Prostate gland (tissue), 2 donors: ENCODE measurements around the gene CES3. TPM values are rescaled to one million over a fixed set of nuclear protein-coding genes. Genes with fewer than 3 reads are reported as not detected.
A peak's percentile ranks its signal among the peaks of the same experiment; 100 is the strongest.

ENCODE experiments used
- DNase-seq: peaks from one replicate; pipeline ENCODE4 v3.0.0-alpha.2; 2019; ENCODE audit warnings: low spot score
- H3K27ac ChIP-seq, 2 donors: fragments of 200-600 bp; sonication (generic); 2 replicates each; pipeline ENCODE4 v1.5.1; 2017 to 2019
- H3K27me3 ChIP-seq: fragments of 200-600 bp; sonication (generic); replicated peaks from 2 replicates; pipeline ENCODE4 v1.5.1; 2019; ENCODE audit not compliant: insufficient read depth
- H3K36me3 ChIP-seq, 2 donors: fragments of 200-600 bp; sonication (generic); 1 replicate in 1 of 2; 2 replicates in 1 of 2; pipeline versions ENCODE4 v1.5.1 to v1.8.1; 2017 to 2019
- H3K4me1 ChIP-seq: fragments of 200-600 bp; sonication (generic); replicated peaks from 2 replicates; pipeline ENCODE4 v1.5.1; 2019
- H3K4me3 ChIP-seq, 2 donors: fragments of 200-600 bp; sonication (generic); 2 replicates each; pipeline ENCODE4 v1.5.1; 2017 to 2019
- H3K9me3 ChIP-seq: fragments of 200-600 bp; sonication (generic); 2 replicates; pipeline ENCODE4 v1.5.1; 2017
- POLR2A ChIP-seq: fragments of 450-650 bp; IDR thresholded peaks from one replicate; pipeline ENCODE4 v1.6.1; 2016; ENCODE audit warnings: antibody characterized with exemption, mild to moderate bottlenecking
- POLR2AphosphoS5 ChIP-seq: sonication (generic); formaldehyde crosslinking; IDR thresholded peaks from one replicate; pipeline ENCODE4 v1.6.1; 2017; ENCODE audit warnings: antibody characterized with exemption
- WGBS: methylation state at CpG from one replicate; pipeline ENCODE4 v1.1.5; 2018; 5-methylcytosine and 5-hydroxymethylcytosine counted together
- intact Hi-C: fragments of 100-400 bp; cut with DNase I; formaldehyde crosslinking; loops from one replicate; pipeline ENCODE4 v1.14.2; 2022
- total RNA-seq, 2 donors: library from RNA; depleted of rRNA; stranded (reverse); fragments of >200 nt; gene quantifications; one replicate each; pipeline ENCODE4 v1.1.0, GENCODE V29; 2016
- TF ChIP-seq, protein P1 (sequence below), 4 experiments: fragments of 200-600 bp in 2 of 4; fragments of 450-650 bp in 2 of 4; sonication (generic) in 2 of 4; IDR thresholded peaks; 1 replicate in 3 of 4; 2 replicates in 1 of 4; pipeline ENCODE4 v1.5.1; 2016 to 2019; ENCODE audit warnings: antibody characterized with exemption in 4 of 4, mild to moderate bottlenecking in 2 of 4, moderate library complexity in 2 of 4

Gene CES3
- total RNA-seq, 2 donors from 2014 or later, result 0.36 to 0.80 TPM

DNA sequence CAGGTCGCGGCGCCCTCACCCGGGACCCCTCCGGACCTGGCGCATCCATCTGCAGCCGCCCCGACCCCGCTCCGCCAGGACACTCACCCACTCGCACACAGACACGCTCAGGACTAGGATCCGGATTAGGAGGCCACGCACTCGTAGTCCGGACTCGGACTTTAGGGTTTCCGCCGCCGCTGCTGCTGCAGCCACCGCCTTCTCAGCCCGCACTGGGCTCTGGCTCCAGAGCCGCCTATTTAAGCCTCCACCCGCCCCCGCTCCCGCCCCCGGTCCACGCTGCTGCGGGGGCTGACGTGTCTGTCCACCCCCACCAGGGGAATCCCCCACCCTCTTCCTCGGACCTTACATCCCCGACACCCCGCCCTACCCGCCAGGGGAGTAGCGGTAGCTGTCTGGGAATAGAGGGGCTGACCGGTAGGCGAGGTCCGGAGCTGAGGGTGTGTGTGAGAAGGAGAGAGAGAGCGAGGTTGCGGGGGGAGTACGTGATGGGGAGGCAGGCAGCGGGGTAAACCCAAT lies 35.7 kb upstream of the CES3 start, which contains the start of gene RRAD:
TSS of gene RRAD (minus strand) at position 214 of the 519 bp plus-strand sequence. CDS start 356 bp downstream, outside the sequence.
- intact Hi-C loops, result loop anchor here (1.0 kb wide), 1 partner anchor 27 kb away; no protein-coding TSS in a partner anchor
- H3K4me1 ChIP-seq, result peaks cover 5% of the 10 kb centered on the region
- peak within 1 kb of the TSS; percentile 31 to 36 for H3K4me3 ChIP-seq
- TF ChIP-seq POLR2A (no peak), POLR2AphosphoS5 (no peak)
- TF ChIP-seq, protein P1, sequence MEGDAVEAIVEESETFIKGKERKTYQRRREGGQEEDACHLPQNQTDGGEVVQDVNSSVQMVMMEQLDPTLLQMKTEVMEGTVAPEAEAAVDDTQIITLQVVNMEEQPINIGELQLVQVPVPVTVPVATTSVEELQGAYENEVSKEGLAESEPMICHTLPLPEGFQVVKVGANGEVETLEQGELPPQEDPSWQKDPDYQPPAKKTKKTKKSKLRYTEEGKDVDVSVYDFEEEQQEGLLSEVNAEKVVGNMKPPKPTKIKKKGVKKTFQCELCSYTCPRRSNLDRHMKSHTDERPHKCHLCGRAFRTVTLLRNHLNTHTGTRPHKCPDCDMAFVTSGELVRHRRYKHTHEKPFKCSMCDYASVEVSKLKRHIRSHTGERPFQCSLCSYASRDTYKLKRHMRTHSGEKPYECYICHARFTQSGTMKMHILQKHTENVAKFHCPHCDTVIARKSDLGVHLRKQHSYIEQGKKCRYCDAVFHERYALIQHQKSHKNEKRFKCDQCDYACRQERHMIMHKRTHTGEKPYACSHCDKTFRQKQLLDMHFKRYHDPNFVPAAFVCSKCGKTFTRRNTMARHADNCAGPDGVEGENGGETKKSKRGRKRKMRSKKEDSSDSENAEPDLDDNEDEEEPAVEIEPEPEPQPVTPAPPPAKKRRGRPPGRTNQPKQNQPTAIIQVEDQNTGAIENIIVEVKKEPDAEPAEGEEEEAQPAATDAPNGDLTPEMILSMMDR (IDR thresholded peaks at IDR 0.05), result no peak
- no peaks in the 10 kb centered on the region for H3K9me3 ChIP-seq
- H3K27ac ChIP-seq, result peak within 1 kb of the TSS; percentile 56 to 68
- H3K27me3 ChIP-seq, result no peaks in the 10 kb centered on the region
- no peak for DNase-seq
- WGBS, result 6% methylated on average over 37 of the region's 42 CpGs
- H3K36me3 ChIP-seq, result no peaks in the 10 kb centered on the region

DNA sequence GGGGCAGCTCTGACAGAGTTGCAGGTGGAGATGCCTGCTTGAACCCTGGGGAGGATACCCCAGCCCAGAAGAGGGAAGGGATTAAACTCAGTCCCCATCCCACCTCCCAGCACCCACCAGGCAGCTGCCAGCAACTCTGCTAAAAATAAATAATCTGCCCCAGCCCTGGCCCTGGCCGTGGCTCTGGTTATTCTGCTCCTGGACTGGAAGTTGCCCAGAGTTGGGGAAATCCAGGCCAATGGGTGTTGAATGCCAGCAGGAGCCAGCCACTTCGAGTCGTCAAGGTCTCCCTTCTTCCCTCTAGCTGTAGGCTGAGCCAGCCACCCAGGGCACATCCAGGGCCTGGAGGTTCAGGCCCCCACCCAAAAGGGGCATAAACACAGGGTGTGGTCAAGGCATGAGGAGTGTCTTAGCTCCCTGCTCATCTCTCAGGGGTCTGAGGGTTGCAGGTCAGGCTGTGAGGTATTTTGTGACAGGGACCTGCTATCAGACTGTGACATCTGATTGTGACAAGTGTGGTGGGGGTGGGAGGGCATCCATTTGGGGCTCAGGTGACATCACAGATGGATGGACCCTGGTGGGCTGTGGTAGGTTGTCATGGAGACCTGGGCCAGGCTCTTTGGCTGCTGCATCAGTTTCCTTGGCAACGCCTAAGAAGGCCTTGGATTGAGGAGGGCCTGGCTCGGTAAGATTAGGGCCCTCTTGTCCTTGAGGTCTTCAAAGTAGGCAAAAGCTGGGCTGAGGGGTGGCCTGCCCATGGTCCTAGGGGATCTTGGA lies 34.7 kb upstream of the CES3 start:
- DNase-seq, result no peak
- Histone ChIP-seq H3K27me3 (no peaks in the 10 kb centered on the region), H3K27ac (peak overlapping the region; percentile 56 to 68), H3K4me1 (peaks cover 5% of the 10 kb centered on the region), H3K4me3 (no peak overlapping the region), H3K9me3 (no peaks in the 10 kb centered on the region), H3K36me3 (no peaks in the 10 kb centered on the region)
- 57% methylated on average over 5 of the region's 5 CpGs for WGBS
- intact Hi-C loops, result no loop called here
- TF ChIP-seq POLR2AphosphoS5 (no peak), POLR2A (no peak)
- TF ChIP-seq, protein P1 (IDR thresholded peaks at IDR 0.05), result no peak

DNA sequence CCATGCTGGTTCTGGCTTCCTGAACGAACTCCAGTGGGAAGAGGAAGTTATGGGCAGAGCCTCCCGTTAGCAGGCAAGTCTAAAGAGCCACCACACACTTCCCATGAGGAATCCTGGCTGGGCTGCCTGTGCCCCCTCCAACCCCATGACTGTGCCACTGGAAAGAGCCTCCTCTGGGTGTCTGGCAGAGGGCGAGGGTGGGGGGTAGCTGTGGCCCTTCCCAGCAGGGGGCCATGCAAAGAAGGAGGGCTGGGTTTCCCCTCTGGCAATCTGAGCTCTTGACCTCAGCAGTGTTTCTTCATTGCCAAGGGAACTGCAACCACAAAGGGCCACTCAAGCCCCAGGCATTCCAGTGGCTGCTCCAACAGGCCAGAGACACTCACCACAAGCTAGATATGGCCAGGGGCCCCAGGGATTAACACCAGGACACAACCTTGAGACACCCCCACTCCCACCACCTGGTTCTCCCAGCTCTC lies 34.1 kb upstream of the CES3 start:
- DNase-seq, result no peak
- Histone ChIP-seq H3K36me3 (no peaks in the 10 kb centered on the region), H3K4me3 (no peak overlapping the region), H3K27ac (no peak overlapping the region), H3K27me3 (no peaks in the 10 kb centered on the region), H3K9me3 (no peaks in the 10 kb centered on the region), H3K4me1 (peaks cover 5% of the 10 kb centered on the region)
- WGBS, result 58% methylated on average over 3 of the region's 3 CpGs
- TF ChIP-seq POLR2A (no peak), POLR2AphosphoS5 (no peak)
- TF ChIP-seq, protein P1 (IDR thresholded peaks at IDR 0.05), result no peak
- intact Hi-C loops, result no loop called here

DNA sequence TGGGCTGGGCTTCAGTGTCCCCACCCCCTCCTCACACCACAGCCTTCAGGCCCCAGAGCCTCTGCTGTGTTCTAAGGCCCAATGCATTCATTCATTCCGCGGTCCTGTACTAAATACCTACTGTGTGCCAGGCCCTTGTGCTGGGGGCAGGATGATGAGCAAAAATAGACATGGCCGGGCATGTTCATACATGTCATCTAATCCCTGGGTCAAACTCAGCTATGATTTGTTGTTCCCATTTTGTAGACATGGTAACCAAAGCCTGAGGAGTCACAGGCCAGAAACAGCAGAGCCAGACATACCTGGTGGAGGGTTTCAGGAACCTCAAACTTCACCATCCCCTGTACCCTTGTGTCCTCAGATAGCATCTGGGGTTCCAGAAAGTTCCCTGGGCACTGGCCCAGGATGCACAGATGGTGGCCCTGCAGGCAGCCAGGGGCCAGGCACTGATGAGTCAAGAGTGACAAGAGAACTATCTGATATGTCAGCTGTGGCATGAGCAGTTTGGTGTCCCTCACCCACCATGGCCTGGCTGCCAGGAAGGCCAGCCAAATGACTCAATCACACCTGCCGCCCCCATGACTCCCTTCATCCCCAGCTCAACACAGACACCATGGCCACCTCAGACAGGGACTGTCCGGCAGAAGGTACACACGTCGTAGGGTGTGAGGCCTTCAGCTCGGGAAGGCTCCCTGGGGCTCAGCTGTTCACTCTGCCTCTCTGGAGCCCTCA lies 33.0 kb upstream of the CES3 start:
- WGBS, result 90% methylated on average over 8 of the region's 8 CpGs
- Histone ChIP-seq H3K9me3 (no peaks in the 10 kb centered on the region), H3K4me1 (peaks cover 12% of the 10 kb centered on the region), H3K27ac (no peak overlapping the region), H3K36me3 (no peaks in the 10 kb centered on the region), H3K27me3 (no peaks in the 10 kb centered on the region), H3K4me3 (no peak overlapping the region)
- no peak for TF ChIP-seq POLR2A
- no peak for TF ChIP-seq POLR2AphosphoS5
- TF ChIP-seq, protein P1 (IDR thresholded peaks at IDR 0.05), result no peak
- DNase-seq, result no peak
- intact Hi-C loops, result no loop called here
